HG03521 (cell line): ENCODE results near the gene ABHD16A.

Source experiments
- ATAC-seq: cut with Tn5 transposase; IDR thresholded peaks from one replicate; pipeline ENCODE4 v1.9.1; 2021; ENCODE audit warnings: mild to moderate bottlenecking, moderate library complexity; ENCODE audit not compliant: unreplicated experiment

The ABHD16A gene

DNA sequence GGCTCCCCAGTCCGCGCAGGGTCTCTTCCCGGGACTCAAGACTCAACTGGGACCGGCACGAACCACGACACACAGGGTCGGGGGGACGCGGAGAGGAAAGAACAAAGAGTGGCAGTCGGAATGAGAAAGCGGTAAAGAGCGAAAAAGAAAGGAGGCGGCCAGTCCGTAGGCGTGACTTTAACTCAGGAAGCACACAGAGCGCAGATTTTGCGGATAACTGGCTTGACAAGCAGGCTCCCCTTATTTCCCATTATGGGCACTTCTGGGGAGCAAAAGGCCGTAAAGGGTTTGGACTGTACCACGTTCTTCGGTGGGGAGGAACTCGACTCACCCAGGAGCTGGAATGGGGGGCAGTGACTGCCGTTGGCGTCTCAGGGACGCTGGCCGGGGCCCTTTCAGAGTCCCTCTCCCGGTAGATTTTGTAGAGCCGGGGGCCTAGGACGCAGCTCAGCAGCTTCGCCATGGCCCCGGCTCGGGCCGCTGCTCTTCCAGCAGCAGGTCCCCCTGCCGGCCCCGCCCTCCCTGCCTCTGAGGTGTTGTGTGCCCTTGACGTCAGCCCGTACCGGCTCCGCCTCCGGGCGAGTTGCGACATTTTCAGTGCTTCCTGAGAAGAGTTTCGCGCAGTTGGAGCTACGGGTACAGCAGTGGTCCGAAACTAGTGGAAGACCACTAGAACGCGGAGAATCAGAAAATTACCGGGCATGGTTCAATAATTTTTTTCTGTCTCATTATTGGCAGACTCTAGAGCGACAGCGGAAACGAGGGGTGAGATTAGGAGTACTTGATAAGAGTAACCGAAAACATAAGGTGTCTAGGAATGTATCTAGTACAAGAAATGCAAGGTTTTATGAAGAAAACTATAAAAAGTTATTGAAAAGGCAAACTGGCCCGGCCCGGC, at the start of gene ABHD16A:
ABHD16A (minus strand) TSS at position 506 of the 898 bp plus-strand sequence; CDS start at position 463, 43 bp downstream.
- ATAC-seq, result peak; percentile 75

DNA sequence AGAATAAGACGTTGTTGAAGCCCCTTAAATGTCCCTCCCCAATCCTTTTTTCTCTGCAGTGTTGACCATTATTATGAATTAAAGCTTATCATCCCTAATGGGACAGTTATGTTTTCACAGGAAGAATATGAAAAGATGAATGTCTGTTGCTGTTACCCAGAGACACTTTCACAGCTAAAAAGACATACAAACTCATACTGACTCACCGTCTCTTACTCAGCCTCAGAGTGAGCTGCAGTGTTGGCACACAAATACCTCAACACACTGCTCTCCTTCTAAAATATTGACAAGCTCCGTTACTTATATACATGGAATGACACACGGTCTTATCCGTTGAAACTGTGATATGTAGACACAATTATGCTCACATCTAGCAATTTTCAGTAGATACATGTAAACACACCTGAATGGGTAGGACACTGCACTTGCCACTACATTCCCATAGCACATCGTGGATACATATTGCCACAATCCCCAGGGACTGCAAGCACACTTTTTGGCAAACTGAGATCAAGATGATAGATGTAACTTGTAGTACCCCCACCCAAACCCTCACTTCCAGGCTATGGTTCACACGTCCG, 49.7 kb upstream of the ABHD16A start:
- no peak for ATAC-seq

DNA sequence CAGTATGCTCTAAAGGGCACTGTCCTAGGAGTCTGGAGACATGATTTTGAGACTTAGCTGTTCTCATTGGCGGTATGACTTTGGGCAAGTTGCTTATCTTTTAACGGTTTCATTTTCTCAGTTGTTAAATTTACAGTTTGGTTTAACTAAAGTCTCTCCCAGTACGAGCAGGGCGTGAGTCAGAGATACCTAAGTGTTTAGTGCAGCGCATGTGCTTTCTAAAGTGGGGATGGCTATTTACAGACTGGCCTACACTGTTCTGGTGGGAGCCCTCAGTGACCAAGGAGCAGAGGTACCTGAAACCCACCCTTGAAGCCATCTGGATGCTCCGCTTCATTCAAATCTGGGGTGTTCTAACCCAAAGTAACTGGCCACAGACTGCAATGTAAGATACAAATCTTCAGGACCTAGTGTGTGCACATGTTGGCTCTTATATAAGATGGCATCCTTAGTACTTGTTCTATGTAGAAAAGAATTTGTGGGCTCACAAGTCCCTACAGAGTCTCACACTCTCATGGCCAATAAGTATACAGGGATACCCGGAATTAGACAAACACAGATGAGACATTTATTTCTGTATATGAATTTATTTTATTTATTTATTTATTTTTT, 47.4 kb upstream of the ABHD16A start:
- ATAC-seq, result no peak

DNA sequence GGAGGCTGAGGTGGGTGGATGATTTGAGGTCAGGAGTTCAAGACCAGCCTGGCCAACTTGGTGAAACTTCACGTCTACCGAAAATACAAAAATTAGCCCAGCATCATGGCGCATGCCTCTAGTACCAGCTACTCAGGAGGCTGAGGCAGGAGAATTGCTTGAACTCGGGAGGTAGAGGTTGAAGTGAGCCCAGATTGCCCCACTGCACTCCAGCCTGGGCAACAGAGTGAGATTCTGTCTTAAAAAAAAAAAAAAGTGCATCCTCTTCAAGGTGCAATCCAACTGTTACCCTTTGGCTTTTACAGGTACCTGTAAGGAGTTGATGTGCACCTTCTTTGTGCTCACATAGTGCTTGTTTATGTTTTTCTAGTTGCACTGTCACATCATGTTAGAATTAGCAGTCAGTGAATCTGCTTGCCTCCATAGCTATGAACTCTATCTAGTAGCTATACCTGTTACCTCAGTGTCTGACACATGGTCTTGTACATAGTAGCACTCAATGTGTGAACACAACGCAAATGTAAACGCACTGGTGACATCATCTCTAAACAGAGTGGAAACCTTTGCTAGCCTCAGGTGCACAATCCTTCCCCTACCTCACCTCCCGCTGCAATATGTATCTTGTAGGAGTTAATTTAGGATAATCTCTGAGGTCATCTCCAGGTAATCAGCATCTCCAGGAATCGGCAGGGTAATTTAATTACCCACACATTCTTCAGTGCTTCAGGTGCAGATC, 46.3 kb upstream of the ABHD16A start:
- no peak for ATAC-seq

DNA sequence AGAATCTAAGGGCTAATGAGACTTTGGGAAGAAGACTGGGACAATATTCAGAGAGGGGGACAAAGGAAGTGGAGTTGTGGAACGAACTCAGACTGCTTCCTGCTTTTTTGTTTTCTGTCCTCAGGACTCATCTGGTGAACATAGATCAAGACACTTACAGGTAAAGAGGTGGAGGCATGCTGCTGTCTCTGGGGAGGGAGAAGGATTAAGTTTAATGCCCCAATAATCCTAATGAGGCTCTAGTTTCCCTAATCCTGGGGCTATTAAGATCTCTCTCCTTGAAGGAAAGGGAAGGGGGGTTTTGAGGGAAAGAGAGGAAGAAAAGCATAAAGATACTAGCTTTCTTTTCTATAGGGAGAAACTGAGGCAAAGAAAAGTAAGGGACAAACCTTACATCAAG, 41.3 kb upstream of the ABHD16A start:
- no peak for ATAC-seq

DNA sequence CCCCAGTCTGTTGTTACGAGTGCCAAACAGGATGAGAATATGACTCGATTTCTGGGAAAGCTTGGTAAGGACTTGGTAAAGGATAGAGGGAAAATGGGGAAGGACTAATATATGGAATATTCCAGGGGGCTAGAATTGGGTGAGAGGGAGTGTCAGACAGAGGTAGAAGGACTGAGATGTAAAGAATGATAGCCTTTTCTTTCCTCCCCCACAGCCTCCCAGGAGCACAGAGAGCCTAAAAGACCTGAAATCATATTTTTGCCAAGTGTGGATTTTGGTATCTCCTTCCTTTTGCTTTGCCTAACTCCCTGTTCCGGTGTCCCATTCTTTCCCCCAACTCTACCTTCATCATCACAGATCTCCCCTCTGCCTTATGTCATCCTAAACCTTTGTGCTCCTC, 39.8 kb upstream of the ABHD16A start:
- ATAC-seq, result no peak

DNA sequence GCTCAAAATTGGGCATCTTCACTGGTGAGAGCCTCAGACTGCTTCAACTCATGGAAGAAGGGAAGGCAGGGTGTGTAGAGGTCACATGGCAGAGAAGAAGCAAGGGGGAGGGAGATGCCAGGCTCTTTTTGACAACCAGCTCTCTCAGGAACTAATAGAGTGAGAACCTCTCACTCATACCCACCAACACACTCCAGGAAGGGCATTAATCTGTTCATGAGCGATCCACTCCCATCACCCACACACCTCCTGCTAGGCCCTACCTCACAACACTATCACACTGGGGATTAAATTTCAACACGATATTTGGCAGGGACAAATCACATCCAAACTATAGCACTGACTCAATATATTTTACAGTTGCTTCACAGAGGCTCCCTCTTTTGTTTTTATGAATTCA, 38.7 kb upstream of the ABHD16A start:
- ATAC-seq, result no peak

DNA sequence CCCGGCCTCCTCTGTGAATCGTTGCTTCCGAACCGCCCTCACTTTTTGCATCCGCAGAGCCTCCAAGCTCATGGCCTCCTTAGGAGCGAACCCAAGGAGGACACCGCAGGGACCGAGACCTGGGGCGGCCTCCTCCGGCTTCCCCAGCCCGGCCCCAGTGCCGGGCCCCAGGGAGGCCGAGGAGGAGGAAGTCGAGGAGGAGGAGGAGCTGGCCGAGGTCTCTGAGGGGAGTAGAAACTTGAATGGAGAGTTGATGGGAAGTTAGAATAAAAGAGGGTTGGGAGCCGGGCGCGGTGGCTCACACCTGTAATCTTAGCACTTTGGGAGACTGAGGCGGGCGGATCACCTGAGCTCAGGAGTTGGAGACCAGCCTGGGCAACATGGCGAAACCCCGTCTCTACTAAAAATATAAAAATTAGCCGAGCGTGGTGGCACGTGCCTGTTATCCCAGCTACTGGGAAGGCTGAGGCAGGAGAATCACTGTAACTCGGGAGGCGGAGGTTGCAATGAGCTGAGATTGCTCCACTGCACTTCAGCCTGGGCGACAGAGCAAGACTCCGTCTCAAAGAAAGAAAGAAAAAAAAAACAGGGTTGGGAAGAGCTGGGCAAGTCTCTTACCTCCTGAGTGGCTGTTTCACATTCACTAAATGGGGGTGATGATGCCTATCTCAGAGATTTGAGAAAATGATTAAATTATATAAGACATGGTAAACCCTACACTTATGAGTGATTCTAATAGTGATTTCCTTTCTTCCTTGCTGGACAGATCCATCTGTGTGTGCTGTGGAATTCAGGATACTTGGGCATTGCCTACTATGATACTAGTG, 37.5 kb upstream of the ABHD16A start:
- no peak for ATAC-seq

DNA sequence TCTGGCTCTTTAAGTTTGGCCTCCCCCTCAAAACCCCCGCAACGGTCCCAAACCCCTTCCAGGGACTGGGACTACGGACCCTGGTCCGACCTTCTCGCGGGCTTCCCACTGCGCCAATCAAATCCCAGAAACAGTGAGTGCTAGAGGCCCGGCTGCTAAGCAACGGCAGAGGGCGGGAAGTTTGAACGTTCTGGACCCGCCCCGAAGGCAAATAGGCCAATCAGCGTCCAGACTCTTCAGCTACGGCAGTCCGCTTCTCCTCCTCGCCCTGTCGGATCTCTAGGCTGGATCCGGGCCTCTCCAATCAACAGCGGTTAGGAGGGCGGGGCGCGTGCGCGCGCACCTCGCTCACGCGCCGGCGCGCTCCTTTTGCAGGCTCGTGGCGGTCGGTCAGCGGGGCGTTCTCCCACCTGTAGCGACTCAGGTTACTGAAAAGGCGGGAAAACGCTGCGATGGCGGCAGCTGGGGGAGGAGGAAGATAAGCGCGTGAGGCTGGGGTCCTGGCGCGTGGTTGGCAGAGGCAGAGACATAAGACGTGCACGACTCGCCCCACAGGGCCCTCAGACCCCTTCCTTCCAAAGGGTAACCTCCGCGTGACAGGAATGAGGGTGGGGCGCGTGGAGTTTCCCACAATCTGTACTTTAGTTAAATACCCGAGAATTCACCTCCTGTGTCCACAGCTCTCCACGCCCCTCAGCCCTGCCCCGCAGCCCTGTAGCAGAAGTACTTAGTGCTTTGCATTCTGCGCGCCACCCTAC, 36.7 kb upstream of the ABHD16A start, which contains the start of gene MSH5:
MSH5 (plus strand) TSS at position 367 of the 758 bp plus-strand sequence. CDS start 462 bp downstream, outside the sequence.
- peak; percentile 77 for ATAC-seq

DNA sequence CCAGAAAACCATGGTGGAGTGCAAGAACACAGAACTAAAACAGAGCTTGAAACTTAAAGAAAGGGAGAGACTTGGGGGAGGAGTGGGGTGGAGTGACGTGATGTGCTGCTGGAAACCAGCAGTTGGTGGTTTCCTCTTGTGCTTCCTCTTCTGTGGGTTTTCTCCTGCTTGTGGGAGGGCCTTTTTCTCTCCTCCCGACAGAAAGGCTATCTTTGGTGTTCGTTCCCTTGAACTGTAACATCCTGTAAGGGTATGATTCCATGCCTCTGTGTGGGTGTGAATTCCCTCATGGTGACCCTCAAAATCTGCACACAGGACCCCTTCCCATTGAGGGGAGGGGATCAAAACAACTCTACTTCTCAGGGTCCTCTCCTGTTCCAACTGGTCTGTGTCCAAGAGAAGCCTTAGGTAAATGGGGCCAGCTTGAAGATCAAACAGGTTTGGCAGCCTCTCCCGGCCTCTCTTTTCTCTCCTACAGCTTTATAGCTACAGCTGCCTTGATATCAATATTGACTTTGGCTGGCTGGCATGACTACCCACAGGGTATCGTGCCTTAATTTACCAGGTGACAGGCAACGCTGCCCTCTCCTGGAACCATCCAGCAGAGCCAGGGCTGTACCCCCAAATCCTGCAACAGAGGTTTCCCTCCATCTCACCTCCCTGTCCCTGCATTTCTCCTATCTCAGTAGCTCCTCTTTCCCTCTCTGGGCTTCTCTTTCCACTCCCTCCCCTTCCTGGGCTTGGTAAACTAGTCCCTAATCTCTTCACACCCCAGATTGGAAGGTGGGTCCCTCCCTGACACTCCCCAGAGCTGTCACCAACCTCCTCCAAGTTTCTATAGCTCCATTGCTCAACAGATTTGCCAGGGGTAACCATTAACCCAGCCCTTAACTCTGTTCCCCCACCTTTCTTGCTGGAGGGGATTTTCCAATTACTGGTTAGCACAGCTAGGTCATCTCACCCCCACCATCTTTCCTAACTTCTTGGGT, 35.2 kb upstream of the ABHD16A start:
- ATAC-seq, result no peak

DNA sequence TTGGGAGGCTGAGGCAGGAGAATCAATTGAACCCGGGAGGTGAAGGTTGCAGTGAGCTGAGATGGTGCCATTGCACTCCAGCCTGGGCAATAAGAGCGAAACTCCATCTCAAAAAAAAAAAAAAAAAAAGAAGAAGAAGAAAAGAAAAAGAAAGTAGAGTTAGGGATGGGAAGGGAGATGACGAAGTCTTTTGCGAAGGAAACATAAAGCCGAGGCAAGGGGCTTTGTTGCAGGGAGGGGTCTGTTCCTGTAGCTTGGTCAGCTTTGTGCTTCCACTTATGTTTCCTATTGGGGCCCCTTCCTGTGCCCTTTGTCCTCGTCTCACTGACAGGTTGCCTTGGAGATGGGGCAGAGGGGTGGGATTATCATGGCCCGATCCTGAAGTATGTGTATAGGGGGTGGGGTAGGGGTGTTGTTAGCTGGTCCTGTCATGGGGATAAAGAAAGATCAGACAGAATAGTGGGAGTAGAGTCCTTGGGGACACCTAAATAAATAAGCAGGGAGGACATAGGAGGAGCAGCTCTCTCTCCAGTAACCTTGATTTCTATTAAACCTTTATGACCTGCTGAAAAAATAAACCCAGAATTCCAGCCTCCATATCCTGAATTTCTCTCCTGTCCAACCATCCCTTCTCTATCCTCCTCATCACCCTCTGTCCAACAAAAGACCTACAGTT, 34.3 kb upstream of the ABHD16A start:
- ATAC-seq, result no peak

DNA sequence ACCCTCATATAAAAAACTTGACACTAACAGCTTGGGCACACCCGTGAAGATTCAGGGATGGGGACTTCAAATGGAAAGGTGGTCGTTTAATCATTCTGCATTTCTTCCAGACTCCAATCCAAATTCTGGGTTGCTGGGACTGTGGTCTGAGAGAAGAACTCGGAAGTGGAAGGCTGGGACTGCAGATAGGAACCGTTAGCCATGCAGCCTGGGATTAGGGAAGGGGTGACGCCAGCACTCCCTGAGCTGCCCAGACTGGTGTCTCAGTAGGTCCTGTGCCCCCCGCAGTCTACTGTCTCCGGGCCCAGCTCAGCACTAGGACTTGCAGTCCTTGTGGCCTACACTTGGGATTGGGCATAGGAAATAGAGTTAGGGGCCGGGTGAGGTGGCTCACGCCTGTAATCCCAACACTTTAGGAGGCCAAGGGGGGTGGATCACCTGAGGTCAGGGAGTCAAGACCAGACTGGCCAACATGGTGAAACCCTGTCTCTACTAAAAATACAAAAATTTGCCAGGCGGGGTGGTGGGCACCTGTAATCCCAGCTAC, 33.7 kb upstream of the ABHD16A start:
- ATAC-seq, result no peak

DNA sequence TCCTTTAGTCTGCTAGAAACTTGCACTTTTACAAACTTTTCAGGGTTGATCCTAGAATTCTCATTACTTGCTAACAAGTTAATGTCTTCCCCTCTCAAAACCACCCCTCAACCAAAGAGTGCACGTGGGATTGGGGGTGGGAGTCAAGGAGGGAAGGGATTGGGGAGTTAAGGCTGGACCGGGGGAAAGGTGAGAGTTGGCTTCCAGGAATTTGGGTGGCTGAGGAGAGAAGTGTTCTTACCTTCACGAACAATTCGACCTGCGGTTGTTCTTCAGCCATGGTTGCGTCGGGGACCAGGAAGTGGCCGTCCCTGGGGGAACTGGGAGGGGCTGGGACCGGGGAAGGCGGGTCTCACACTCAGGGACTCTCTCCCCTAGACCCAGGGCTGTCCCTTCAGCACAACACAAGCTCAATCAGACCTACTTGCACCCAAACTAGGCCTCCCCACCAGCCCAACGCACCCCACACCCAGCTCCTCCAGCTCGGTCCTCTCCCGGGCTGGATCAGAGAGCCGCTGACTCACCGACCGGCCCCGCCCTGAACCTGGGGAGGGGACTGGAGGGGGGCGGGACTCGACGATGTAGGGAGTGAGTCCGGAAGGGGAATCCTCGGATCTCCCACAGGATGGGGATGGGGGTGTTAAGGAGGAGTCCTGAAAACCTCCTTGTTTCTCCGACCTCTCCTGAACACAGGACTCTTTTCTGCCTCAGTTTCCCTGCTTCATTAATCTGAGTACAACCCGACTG, 33.1 kb upstream of the ABHD16A start, which contains the start of gene CLIC1:
CLIC1 (minus strand) TSS at position 510 of the 747 bp plus-strand sequence; CDS start at position 280, 230 bp downstream.
- no peak for ATAC-seq

DNA sequence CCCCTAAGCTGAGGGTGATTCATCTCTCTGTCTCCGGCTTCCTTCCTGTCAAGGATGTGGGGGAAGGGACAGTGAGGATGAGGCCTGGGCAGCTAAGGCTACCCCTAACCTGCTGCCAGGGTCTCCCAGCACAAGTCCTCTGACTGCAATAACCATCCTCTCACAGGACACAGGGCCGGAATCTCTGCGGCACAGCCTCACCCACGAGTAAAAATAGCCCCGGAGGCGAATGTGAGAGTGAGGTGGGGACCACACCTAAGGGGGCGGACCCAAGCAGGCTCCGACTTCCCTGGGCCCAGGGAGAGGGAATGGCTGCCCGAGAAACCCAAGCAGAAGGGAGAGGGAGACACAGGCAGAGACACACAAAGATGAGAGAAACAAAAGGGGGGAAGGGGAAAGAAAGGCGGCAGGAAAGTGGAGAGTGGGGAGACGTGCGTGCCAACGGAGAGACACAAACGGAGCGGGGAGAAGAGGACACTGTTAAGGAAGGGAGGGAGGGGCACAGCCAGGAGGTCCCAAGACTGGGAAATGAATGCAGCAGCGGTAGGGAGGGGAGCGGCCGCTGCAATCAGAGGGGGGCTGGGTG, 31.8 kb upstream of the ABHD16A start:
- no peak for ATAC-seq

DNA sequence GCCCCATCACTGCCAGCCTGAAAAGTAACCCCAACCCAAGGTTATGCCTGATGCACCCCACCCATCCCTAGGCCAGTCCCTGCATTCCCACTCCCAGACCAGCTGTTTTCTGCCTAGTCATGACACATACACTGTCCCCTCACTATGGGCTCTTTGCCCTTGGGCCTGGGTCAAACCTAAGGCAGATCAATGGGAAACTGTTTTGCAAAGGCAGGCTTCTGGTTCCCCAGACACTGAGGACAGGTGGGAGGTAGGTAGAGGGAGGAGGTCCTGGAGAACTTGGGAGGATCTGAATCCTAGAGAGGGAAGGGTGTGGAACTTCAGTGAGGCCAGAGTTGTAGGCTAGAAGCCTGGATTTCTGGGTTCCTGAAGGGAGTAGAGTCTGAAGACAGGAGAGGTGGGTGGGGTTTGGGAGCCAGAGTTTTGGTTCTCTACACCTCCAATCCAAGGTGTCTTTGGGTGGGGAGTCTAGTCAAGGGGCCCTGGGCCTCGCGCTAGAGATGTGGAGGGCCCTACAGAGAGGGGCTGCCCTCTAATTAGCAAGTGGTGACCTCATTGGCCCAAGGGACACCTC, 31.2 kb upstream of the ABHD16A start:
- ATAC-seq, result no peak

DNA sequence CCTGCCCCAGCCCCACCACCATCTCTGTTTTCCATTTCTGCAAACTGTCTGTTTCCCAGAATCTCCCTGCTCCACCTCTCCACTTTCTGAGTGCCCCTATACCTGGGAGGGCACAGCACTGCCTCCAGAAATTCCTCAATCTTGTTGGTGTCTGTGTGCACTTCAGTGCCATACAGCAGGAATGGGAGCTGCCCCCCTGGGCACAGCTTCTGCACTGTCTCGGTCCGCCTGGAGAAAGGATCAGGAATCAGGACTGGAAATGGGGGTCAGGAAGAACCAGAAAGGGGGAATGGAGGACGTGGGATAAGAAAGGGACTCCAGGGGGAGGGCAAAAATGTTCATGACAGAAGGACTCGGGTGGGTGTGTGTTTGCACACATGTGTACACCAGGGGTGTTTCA, 30.6 kb upstream of the ABHD16A start:
- ATAC-seq, result no peak
